Ectodermal cell (in vitro differentiated cells): Measurements from ENCODE around the gene USPL1.
"Not testable (repeated sequence)": the region's sequence is repeated elsewhere in the genome, so short reads cannot be mapped to it uniquely, and the experiment has no call there.

ENCODE experiments used
- H3K27ac ChIP-seq: 2 replicates; pipeline ENCODE4 v1.7.0; 2013; ENCODE audit warnings: mild to moderate bottlenecking, low read depth, low read length; ENCODE audit not compliant: insufficient read depth, poor library complexity, severe bottlenecking
- H3K27me3 ChIP-seq: 2 replicates; pipeline ENCODE4 v1.7.0; 2013; ENCODE audit warnings: mild to moderate bottlenecking, low read length; ENCODE audit not compliant: insufficient read depth, control insufficient read depth, poor library complexity, severe bottlenecking
- H3K36me3 ChIP-seq: one replicate; pipeline ENCODE4 v1.7.0; 2013; ENCODE audit warnings: low read length; ENCODE audit not compliant: control insufficient read depth, insufficient read depth
- H3K4me1 ChIP-seq: one replicate; pipeline ENCODE4 v1.7.0; 2013; ENCODE audit warnings: low read length; ENCODE audit not compliant: control insufficient read depth, insufficient read depth
- H3K4me3 ChIP-seq: 2 replicates; pipeline ENCODE4 v1.7.0; 2013; ENCODE audit warnings: low read depth, low read length, control low read depth; ENCODE audit not compliant: insufficient read depth
- H3K9me3 ChIP-seq: 2 replicates; pipeline ENCODE4 v1.7.0; 2013; ENCODE audit warnings: mild to moderate bottlenecking, low read length, moderate library complexity; ENCODE audit not compliant: control insufficient read depth
- WGBS, 2 experiments: methylation state at CpG; one replicate each; pipeline ENCODE4 v1.1.7; 2013; ENCODE audit warnings: missing lambda C conversion rate in 2 of 2; 5-methylcytosine and 5-hydroxymethylcytosine counted together

Gene USPL1

DNA sequence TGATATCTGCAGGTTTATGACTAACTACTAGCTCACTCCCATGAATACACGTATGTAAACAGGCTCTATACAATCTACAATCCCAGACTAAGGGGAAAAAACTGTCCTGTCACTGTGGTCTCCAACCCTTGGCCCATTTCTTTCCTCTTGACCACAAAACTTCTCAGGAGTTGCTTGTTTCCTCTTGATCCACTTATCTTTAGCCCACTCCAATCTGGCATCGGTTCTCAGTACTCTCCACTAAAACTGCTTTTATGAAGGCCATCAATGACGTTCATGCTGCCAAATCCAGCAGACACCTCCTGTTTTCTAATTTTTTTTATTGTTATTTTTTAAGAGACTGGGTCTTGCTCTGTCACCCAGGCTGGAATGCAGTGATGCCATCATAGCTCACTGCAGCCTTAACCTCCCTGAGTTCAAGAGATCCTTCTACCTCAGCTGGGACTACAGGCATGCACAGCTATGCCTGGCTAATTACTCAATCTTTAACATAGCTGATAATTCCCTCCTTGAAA lies 31.9 kb upstream of the USPL1 start:
- Histone ChIP-seq H3K27me3 (no peaks in the 10 kb centered on the region), H3K36me3 (no peaks in the 10 kb centered on the region), H3K4me3 (no peak overlapping the region), H3K9me3 (no peaks in the 10 kb centered on the region), H3K27ac (no peak overlapping the region), H3K4me1 (no peaks in the 10 kb centered on the region)
- 93 to 96% methylated on average over 3 of the region's 3 CpGs for WGBS, 2 experiments

DNA sequence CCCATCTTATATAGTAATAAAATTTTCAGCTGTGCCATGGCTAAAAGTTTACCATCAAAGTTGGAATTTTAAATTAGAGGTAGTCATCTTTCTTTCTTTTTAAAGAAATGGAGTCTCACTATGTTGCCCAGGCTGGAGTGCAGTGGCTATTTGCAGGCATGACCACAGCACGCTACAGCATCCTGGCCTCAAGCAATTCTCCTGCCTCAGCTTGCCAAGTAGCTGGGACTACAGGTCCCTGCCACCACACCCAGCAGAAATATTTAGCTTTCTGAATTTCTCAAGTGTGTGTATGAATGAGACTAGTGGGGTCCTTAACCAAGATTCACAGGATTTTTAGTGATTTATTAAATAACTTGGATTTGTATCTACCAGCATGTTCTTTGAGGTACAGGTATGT lies 30.5 kb upstream of the USPL1 start:
- WGBS, 2 experiments = 88 to 94% methylated on average over 1 of the region's 1 CpG
- H3K9me3 ChIP-seq = no peaks in the 10 kb centered on the region
- H3K27me3 ChIP-seq = no peaks in the 10 kb centered on the region
- H3K36me3 ChIP-seq = no peaks in the 10 kb centered on the region
- no peak overlapping the region for H3K4me3 ChIP-seq
- no peak overlapping the region for H3K27ac ChIP-seq
- no peaks in the 10 kb centered on the region for H3K4me1 ChIP-seq

DNA sequence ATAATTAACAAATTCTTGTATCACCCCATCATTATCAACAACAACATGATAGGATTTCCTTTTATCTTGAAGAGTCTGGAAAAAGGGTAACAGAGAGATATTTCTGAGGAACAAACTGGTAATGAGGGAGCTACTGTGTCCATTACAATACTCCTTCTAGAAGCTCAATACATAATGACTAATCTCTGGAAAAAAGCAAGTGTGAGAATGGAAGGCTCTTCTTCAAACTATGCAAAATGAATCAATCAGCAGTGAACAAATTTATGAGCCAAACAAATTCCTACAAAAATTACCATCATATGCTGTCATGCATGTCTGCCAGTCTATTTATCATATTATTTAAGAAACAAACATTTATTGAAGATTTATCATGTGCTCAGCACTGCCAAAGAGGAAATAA lies 30.0 kb upstream of the USPL1 start:
- Histone ChIP-seq H3K9me3 (no peaks in the 10 kb centered on the region), H3K4me1 (no peaks in the 10 kb centered on the region), H3K27me3 (no peaks in the 10 kb centered on the region), H3K4me3 (no peak overlapping the region), H3K36me3 (no peaks in the 10 kb centered on the region), H3K27ac (no peak overlapping the region)

DNA sequence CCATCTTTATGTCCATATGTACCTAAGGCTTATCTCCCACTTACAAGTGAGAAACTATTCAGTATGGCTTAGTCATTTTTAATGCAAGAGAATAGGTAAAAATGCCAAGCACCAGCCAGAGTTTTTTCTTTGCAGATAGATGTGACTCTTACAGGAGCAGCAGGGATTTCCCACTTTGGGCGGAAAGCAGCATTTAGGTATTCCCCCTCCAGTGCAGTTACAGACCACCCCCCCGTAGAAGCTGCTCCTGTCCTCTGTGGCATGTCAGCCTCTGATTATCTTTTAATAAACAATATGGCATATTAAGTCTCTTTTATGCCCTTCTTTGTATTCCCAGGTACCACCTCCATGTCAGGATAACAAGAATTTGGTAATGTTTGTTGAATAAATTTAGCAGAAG lies 24.7 kb upstream of the USPL1 start:
- Histone ChIP-seq H3K27ac (no peak overlapping the region), H3K9me3 (no peaks in the 10 kb centered on the region), H3K36me3 (no peaks in the 10 kb centered on the region), H3K4me3 (no peak overlapping the region), H3K27me3 (no peaks in the 10 kb centered on the region), H3K4me1 (peaks cover 3% of the 10 kb centered on the region)
- 80 to 81% methylated on average over 2 of the region's 2 CpGs for WGBS, 2 experiments

DNA sequence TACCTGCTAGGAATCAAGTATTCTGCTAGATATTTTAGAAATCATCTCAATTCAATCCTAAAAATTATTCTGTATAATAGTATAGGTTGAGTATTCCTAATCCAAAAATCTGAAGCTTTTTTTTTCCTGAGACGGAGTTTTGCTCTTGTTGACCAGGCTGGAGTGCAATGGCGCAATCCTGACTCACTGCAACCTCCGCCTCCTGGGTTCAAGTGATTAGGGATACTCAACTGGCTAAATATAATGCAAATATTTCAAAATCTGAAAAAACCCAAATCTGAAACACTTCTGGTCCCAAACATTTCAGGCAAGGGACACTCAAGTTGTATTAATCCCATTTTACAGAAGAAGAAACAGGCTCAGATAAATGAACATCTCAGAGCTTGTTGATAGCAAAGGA lies 17.2 kb upstream of the USPL1 start:
- whole genome bisulfite sequencing, 2 experiments = 84 to 98% methylated on average over 2 to 3 of the region's 3 CpGs
- Histone ChIP-seq H3K27me3 (no peaks in the 10 kb centered on the region), H3K27ac (no peak overlapping the region), H3K9me3 (no peaks in the 10 kb centered on the region), H3K36me3 (no peaks in the 10 kb centered on the region), H3K4me1 (peaks cover 3% of the 10 kb centered on the region), H3K4me3 (no peak overlapping the region)

DNA sequence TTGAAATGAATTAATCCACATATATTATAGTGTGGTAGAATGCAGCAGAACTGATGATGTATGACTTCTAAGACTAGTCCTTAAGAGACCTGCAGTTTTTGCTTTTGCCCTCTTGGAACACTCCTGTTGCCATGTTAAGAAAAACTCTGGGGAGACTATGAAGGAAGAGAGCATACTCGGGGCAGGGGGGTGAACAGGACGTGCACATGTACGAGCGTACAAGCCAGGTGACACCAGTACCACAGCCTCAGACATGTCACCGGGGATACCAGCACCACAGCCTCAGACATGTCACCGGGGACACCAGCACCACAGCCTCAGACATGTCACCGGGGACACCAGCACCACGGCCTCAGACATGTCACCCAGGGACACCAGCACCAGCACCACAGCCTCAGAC lies 15.9 kb upstream of the USPL1 start:
- no peak overlapping the region for H3K27ac ChIP-seq
- no peaks in the 10 kb centered on the region for H3K27me3 ChIP-seq
- peaks cover 3% of the 10 kb centered on the region for H3K4me1 ChIP-seq
- WGBS, 2 experiments = 92 to 94% methylated on average over 8 of the region's 8 CpGs
- H3K9me3 ChIP-seq = no peaks in the 10 kb centered on the region
- H3K36me3 ChIP-seq = no peaks in the 10 kb centered on the region
- H3K4me3 ChIP-seq = no peak overlapping the region

- Histone ChIP-seq H3K9me3 (no peaks in the 10 kb centered on the region), H3K27ac (no peak overlapping the region), H3K36me3 (no peaks in the 10 kb centered on the region), H3K4me1 (no peaks in the 10 kb centered on the region), H3K4me3 (no peak overlapping the region), H3K27me3 (no peaks in the 10 kb centered on the region)
- WGBS, 2 experiments = 94 to 95% methylated on average over 7 of the region's 7 CpGs
Observed at GRCh38 chr13:30605052-30605451, 12.7 kb upstream of the USPL1 start.

GRCh38 chr13:30607186-30607585 lies 10.5 kb upstream of the USPL1 start:
- not testable (repeated sequence) for H3K36me3 ChIP-seq, H3K27me3 ChIP-seq, H3K27ac ChIP-seq, H3K4me3 ChIP-seq, H3K9me3 ChIP-seq, H3K4me1 ChIP-seq
- 86 to 92% methylated on average over 6 of the region's 6 CpGs for WGBS, 2 experiments

DNA sequence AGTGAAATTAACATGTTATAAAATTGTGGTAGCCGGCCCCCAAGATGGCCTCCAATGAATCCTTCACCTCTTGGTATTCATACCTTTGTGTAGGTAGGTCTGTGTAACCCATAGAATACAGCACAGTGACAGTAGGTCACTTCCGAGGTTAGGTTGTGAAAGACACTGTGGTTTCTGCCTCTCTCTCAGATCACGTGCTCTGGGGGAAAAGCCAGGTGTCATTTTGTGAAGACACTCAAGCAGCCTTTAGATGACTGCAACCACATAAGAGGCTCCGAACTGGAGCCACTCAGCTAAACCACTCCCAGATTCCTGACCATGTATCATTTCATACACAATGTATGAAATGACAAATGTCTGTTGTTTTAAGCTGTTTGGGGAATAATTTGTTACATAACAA lies 9.8 kb upstream of the USPL1 start:
- H3K9me3 ChIP-seq = no peaks in the 10 kb centered on the region
- no peak overlapping the region for H3K27ac ChIP-seq
- H3K36me3 ChIP-seq = no peaks in the 10 kb centered on the region
- H3K4me3 ChIP-seq = no peak overlapping the region
- no peaks in the 10 kb centered on the region for H3K27me3 ChIP-seq
- WGBS, 2 experiments = 94 to 95% methylated on average over 4 of the region's 4 CpGs
- H3K4me1 ChIP-seq = no peaks in the 10 kb centered on the region

DNA sequence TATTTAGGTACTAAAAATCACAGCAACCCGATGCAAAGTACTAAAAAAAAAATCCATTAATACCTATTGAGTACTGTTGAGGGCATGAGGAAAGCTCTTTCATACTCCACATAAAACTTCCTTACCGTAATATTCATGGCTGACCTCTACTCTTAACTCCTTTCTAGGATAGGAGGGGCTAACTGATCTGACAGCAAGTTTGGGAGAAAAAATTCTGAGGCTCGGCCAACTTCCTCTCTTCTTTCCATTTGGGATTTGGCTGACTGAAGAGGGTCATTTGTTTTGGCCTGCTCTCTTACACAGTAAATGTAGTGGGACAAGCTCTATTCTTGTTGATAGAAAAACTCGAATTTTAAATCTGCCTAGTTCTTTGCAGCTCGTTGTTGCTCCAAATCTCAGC lies 9.4 kb upstream of the USPL1 start:
- Histone ChIP-seq H3K9me3 (no peaks in the 10 kb centered on the region), H3K27ac (no peak overlapping the region), H3K4me1 (no peaks in the 10 kb centered on the region), H3K36me3 (no peaks in the 10 kb centered on the region), H3K27me3 (no peaks in the 10 kb centered on the region), H3K4me3 (no peak overlapping the region)
- WGBS, 2 experiments = 87 to 93% methylated on average over 5 of the region's 5 CpGs

- H3K36me3 ChIP-seq = no peaks in the 10 kb centered on the region
- H3K4me1 ChIP-seq = peaks cover under 1% of the 10 kb centered on the region
- no peak overlapping the region for H3K4me3 ChIP-seq
- no peaks in the 10 kb centered on the region for H3K27me3 ChIP-seq
- no peaks in the 10 kb centered on the region for H3K9me3 ChIP-seq
- H3K27ac ChIP-seq = no peak overlapping the region
Observed at GRCh38 chr13:30610311-30610710, 7.4 kb upstream of the USPL1 start.
